HFFc6 (cell line): ENCODE data around the gene LRCOL1. TPM values are rescaled to one million over a fixed set of nuclear protein-coding genes. Genes with fewer than 3 reads are reported as not detected.

Experiments
- DNase-seq: peaks from one replicate; pipeline ENCODE4 v3.0.0-alpha.2; 2018
- H3K27ac Mint-ChIP-seq: 2 replicates; pipeline ENCODE4 v1.8.0; 2020; ENCODE audit warnings: mild to moderate bottlenecking, mixed read lengths
- H3K27me3 Mint-ChIP-seq: 2 replicates; pipeline ENCODE4 v1.8.0; 2021; ENCODE audit warnings: mild to moderate bottlenecking, moderate library complexity, mixed read lengths; ENCODE audit not compliant: insufficient read depth
- H3K36me3 Mint-ChIP-seq: 2 replicates; pipeline ENCODE4 v1.8.0; 2021; ENCODE audit warnings: low read depth, mixed read lengths
- H3K4me1 Mint-ChIP-seq: 2 replicates; pipeline ENCODE4 v1.8.0; 2020; ENCODE audit warnings: low read depth, mixed read lengths
- H3K4me3 Mint-ChIP-seq: 2 replicates; pipeline ENCODE4 v1.8.0; 2020; ENCODE audit warnings: mild to moderate bottlenecking, moderate library complexity, mixed read lengths
- H3K9me3 Mint-ChIP-seq: 2 replicates; pipeline ENCODE4 v1.8.0; 2020; ENCODE audit warnings: mild to moderate bottlenecking, mixed read lengths
- long read RNA-seq: library from polyadenylated mRNA; unstranded; transcript quantifications from one replicate; pipeline ENCODE4 v2.0.0, GENCODE V29; 2019
- total RNA-seq, 6 experiments: library from RNA; stranded (reverse); fragmentation: NEBNext Ultra II Directional; extraction: Animal tissue kit (Norgen Biotek cat#: 25700); gene quantifications; 2 replicates in 1 of 6; 3 replicates in 5 of 6; pipeline ENCODE4 v1.2.3, GENCODE V29; 2021
- TF ChIP-seq, protein P1 (sequence below): fragments of 200-600 bp; sonication (generic); IDR thresholded peaks from 2 replicates; pipeline ENCODE4 v1.5.0; 2021; ENCODE audit warnings: antibody characterized with exemption, mild to moderate bottlenecking

The LRCOL1 gene
- total RNA-seq, result under 1 TPM; 0.23 to 1.00 (median 0.52) TPM
- long read RNA-seq, partial matches to known transcripts, result 0 of 1 reads
- long read RNA-seq, other reads (novel, unspliced or antisense), result 1 of 1 reads

GRCh38 chr12:132610051-132610759 is at the start of gene LRCOL1:
Gene LRCOL1, minus strand, starts transcription at chr12:132610582. Its CDS starts 4,331 bp downstream, at chr12:132606251.
- peak; percentile 72 for DNase-seq
- Mint-ChIP-seq H3K27ac (no peak within 1 kb of the TSS), H3K4me1 (peaks cover 13% of the 10 kb centered on the region), H3K27me3 (peaks cover 32% of the 10 kb centered on the region), H3K36me3 (no peaks in the 10 kb centered on the region), H3K4me3 (peak within 1 kb of the TSS; percentile 82), H3K9me3 (peaks cover 10% of the 10 kb centered on the region)
- TF ChIP-seq, protein P1, sequence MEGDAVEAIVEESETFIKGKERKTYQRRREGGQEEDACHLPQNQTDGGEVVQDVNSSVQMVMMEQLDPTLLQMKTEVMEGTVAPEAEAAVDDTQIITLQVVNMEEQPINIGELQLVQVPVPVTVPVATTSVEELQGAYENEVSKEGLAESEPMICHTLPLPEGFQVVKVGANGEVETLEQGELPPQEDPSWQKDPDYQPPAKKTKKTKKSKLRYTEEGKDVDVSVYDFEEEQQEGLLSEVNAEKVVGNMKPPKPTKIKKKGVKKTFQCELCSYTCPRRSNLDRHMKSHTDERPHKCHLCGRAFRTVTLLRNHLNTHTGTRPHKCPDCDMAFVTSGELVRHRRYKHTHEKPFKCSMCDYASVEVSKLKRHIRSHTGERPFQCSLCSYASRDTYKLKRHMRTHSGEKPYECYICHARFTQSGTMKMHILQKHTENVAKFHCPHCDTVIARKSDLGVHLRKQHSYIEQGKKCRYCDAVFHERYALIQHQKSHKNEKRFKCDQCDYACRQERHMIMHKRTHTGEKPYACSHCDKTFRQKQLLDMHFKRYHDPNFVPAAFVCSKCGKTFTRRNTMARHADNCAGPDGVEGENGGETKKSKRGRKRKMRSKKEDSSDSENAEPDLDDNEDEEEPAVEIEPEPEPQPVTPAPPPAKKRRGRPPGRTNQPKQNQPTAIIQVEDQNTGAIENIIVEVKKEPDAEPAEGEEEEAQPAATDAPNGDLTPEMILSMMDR, result no peak

GRCh38 chr12:132660052-132660451 is 49.7 kb upstream of the LRCOL1 start:
- H3K4me1 Mint-ChIP-seq, result no peaks in the 10 kb centered on the region
- no peak overlapping the region for H3K27ac Mint-ChIP-seq
- H3K36me3 Mint-ChIP-seq, result peaks cover 41% of the 10 kb centered on the region
- DNase-seq, result no peak
- H3K4me3 Mint-ChIP-seq, result no peak overlapping the region
- H3K9me3 Mint-ChIP-seq, result no peaks in the 10 kb centered on the region
- no peaks in the 10 kb centered on the region; the same call in 1 of the 2 replicates for H3K27me3 Mint-ChIP-seq
- TF ChIP-seq, protein P1, result no peak

DNA sequence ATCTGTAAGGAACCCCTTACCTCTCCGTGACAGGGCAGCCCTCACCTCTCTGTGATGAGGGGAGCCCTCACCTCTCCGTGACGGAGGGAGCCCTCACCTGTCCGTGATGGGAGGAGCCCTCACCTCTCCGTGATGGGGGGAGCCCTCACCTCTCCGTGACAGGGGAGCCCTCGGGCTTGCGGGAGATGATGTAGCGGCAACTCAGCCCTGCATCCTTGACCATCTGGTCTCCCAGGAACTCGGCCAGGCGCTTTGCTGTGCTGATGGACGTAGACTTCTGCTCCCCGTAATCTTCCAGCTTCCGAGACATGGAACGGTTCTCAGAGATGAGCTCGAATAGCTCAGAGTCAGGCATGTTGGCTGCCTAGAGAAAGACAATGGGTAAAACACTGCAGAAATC is 48.8 kb upstream of the LRCOL1 start:
- Mint-ChIP-seq H3K4me1 (no peaks in the 10 kb centered on the region), H3K36me3 (peaks cover 40% of the 10 kb centered on the region), H3K27ac (no peak overlapping the region), H3K4me3 (no peak overlapping the region), H3K9me3 (no peaks in the 10 kb centered on the region), H3K27me3 (no peaks in the 10 kb centered on the region; the same call in 1 of the 2 replicates)
- TF ChIP-seq, protein P1, result no peak
- no peak for DNase-seq

- H3K4me3 Mint-ChIP-seq, result no peak overlapping the region
- no peak for DNase-seq
- TF ChIP-seq, protein P1, result no peak
- H3K27me3 Mint-ChIP-seq, result no peaks in the 10 kb centered on the region; the same call in 1 of the 2 replicates
- no peaks in the 10 kb centered on the region for H3K9me3 Mint-ChIP-seq
- peaks cover 36% of the 10 kb centered on the region for H3K36me3 Mint-ChIP-seq
- no peaks in the 10 kb centered on the region for H3K4me1 Mint-ChIP-seq
- H3K27ac Mint-ChIP-seq, result no peak overlapping the region
Observed at GRCh38 chr12:132658149-132658894, 47.9 kb upstream of the LRCOL1 start.

DNA sequence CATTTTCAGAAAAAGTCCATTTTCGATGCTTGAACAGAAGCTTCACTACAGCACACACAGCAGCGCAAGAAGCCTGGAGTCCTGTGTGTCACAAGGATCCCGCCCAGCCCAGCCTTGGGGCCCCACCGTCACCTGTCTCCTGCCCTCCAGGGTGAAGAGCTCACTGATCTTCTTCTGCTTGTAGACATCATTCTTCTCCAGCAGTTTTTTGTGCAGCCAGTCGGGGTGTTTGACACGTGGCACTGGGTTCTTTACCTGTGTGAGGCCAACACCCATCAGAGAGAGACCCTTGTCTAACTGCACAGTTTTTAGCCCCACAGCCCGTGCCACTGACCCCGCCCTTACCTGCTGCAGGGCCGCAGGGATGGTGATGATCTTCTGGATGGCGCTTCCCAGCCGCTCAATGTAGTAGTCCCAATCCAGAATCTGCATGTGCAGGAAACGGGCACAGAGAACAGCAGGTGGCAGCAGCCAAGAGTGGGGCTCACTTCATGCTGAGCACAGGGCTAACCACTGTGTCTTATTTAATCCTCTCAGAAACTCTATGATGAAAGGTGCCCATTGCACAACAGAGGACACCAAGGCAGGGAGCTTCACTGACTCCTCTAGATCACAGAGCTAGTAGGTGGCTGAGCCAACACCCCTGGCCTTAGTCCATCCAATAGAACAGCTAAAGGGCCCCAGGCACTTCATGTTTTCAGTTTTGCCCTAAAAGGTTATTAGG is 46.8 kb upstream of the LRCOL1 start:
- H3K9me3 Mint-ChIP-seq, result no peaks in the 10 kb centered on the region
- H3K4me3 Mint-ChIP-seq, result no peak overlapping the region
- no peak for DNase-seq
- H3K36me3 Mint-ChIP-seq, result peaks cover 36% of the 10 kb centered on the region
- H3K27ac Mint-ChIP-seq, result no peak overlapping the region
- no peaks in the 10 kb centered on the region; the same call in 1 of the 2 replicates for H3K27me3 Mint-ChIP-seq
- TF ChIP-seq, protein P1, result no peak
- no peaks in the 10 kb centered on the region for H3K4me1 Mint-ChIP-seq
